A549 (cell line): ENCODE measurements around the gene SLC6A4. TPM values are rescaled to one million over a fixed set of nuclear protein-coding genes. Genes with fewer than 3 reads are reported as not detected.

ENCODE experiments used
- ATAC-seq, 2 experiments: fragments of 200-7000 bp in 1 of 2; fragments of >200 bp in 1 of 2; cut with Nextera tagmentation in 1 of 2; cut with Tn5 transposase in 1 of 2; 3 replicates each; pipeline versions ENCODE4 v1.8.0 to v1.9.1; 2018 to 2020; ENCODE audit warnings: mild to moderate bottlenecking in 1 of 2, moderate library complexity in 1 of 2
- CTCF ChIA-PET: fragments of 300-600 bp; sonication (Branson Sonifier 250); formaldehyde crosslinking; extraction: SDS; loops from one replicate; lab custom pipeline; 2021; ENCODE audit warnings: antibody characterized with exemption, inconsistent platforms; lab: Yijun Ruan, JAX
- POLR2A ChIA-PET: fragments of 350-600 bp; formaldehyde crosslinking; extraction: SDS; loops from one replicate; lab custom pipeline; 2021; ENCODE audit warnings: antibody characterized with exemption, inconsistent platforms; lab: Yijun Ruan, JAX
- DNase-seq, 2 experiments: peaks; one replicate each; pipeline versions ENCODE4 v3.0.0 to v3.0.0-alpha.2; 2011 to 2016; ENCODE audit warnings: low read depth in 1 of 2, low spot score in 1 of 2
- FAIRE-seq: peaks from 2 replicates; lab custom pipeline; 2011; peaks lifted over from hg19 to GRCh38; lab: Jason Lieb, UNC
- H3K27ac ChIP-seq, 2 experiments: fragments of >200 bp; sonication (Bioruptor Twin); formaldehyde crosslinking; 3 replicates each; pipeline ENCODE4 v1.5.1; 2016 to 2017
- H3K4me1 ChIP-seq: fragments of >200 bp; sonication (Bioruptor Twin); formaldehyde crosslinking; 3 replicates; pipeline ENCODE4 v1.6.1; 2016
- H3K4me2 ChIP-seq: fragments of >200 bp; sonication (Bioruptor Twin); formaldehyde crosslinking; 3 replicates; pipeline ENCODE4 v1.6.1; 2016
- H3K4me3 ChIP-seq: fragments of >200 bp; sonication (Bioruptor Twin); formaldehyde crosslinking; 3 replicates; pipeline ENCODE4 v1.5.1; 2016
- H3K9me3 ChIP-seq: fragments of >200 bp; sonication (Bioruptor Twin); formaldehyde crosslinking; 3 replicates; pipeline ENCODE4 v1.6.1; 2016
- CBX2 ChIP-seq: fragments of 200-600 bp; sonication (generic); IDR thresholded peaks from 2 replicates; pipeline ENCODE4 v1.6.1; 2016; ENCODE audit warnings: low read depth, mild to moderate bottlenecking, borderline replicate concordance
- CBX8 ChIP-seq: fragments of 200-600 bp; sonication (generic); IDR thresholded peaks from 2 replicates; pipeline ENCODE4 v1.6.1; 2016
- CHD2 ChIP-seq: fragments of 150-350 bp; IDR thresholded peaks from 2 replicates; pipeline ENCODE4 v1.6.1; 2014; ENCODE audit warnings: low read length; ENCODE audit not compliant: partially characterized antibody
- ELK1 ChIP-seq: fragments of 150-350 bp; IDR thresholded peaks from 2 replicates; pipeline ENCODE4 v1.6.1; 2014; ENCODE audit warnings: low read depth, mild to moderate bottlenecking, low read length
- EP300 ChIP-seq, 2 experiments: fragments of >200 bp; sonication (Bioruptor Twin); formaldehyde crosslinking; IDR thresholded peaks; 2 replicates in 1 of 2; 3 replicates in 1 of 2; pipeline ENCODE4 v1.6.1; 2016 to 2017
- ESRRA ChIP-seq: fragments of 150-350 bp; IDR thresholded peaks from 2 replicates; pipeline ENCODE4 v1.6.1; 2014; ENCODE audit warnings: mild to moderate bottlenecking, low read length, borderline replicate concordance
- FOXS1 ChIP-seq: fragments of 250-450 bp; sonication (Bioruptor Pico); IDR thresholded peaks from 2 replicates; pipeline ENCODE4 v1.5.0; 2020; ENCODE audit warnings: mild to moderate bottlenecking, moderate library complexity
- HDAC2 ChIP-seq: fragments of 200-600 bp; sonication (generic); IDR thresholded peaks from 2 replicates; pipeline ENCODE4 v1.6.1; 2016
- HOXB13 ChIP-seq: fragments of 250-450 bp; sonication (Bioruptor Pico); IDR thresholded peaks from 2 replicates; pipeline ENCODE4 v1.5.0; 2020; ENCODE audit warnings: low read depth, mild to moderate bottlenecking, moderate library complexity
- JUN ChIP-seq, 2 experiments: fragments of >200 bp; sonication (Bioruptor Twin); formaldehyde crosslinking; IDR thresholded peaks; 2 replicates in 1 of 2; 3 replicates in 1 of 2; pipeline ENCODE4 v1.6.1; 2016 to 2017
- KDM1A ChIP-seq: fragments of 200-600 bp; sonication (generic); IDR thresholded peaks from 2 replicates; pipeline ENCODE4 v1.6.1; 2016; ENCODE audit warnings: low read depth, mild to moderate bottlenecking
- MAFK ChIP-seq: fragments of 450-650 bp; IDR thresholded peaks from 2 replicates; pipeline ENCODE4 v1.6.1; 2014; ENCODE audit not compliant: partially characterized antibody
- MAZ ChIP-seq: fragments of 150-350 bp; IDR thresholded peaks from 2 replicates; pipeline ENCODE4 v1.6.1; 2014; ENCODE audit warnings: antibody characterized with exemption, low read depth, low read length, borderline replicate concordance
- NFE2L2 ChIP-seq: fragments of 150-350 bp; conservative IDR thresholded peaks from 2 replicates; pipeline ENCODE4 v1.6.1; 2014; ENCODE audit warnings: low read length
- PHF8 ChIP-seq: fragments of 200-600 bp; sonication (generic); IDR thresholded peaks from 2 replicates; pipeline ENCODE4 v1.6.1; 2016; ENCODE audit warnings: low read depth, mild to moderate bottlenecking, antibody characterized with exemption, moderate library complexity, borderline replicate concordance
- RAD21 ChIP-seq, 2 experiments: fragments of >200 bp in 1 of 2; sonication (Bioruptor Twin) in 1 of 2; formaldehyde crosslinking in 1 of 2; IDR thresholded peaks in 1 of 2; conservative IDR thresholded peaks in 1 of 2; 2 replicates in 1 of 2; 3 replicates in 1 of 2; pipeline ENCODE4 v1.6.1; 2012 to 2018; ENCODE audit warnings: inconsistent platforms in 1 of 2
- RARB ChIP-seq: fragments of 250-450 bp; sonication (Bioruptor Pico); IDR thresholded peaks from 2 replicates; pipeline ENCODE4 v1.8.0; 2021; ENCODE audit warnings: mild to moderate bottlenecking, moderate library complexity
- USF2 ChIP-seq: fragments of 450-650 bp; IDR thresholded peaks from 2 replicates; pipeline ENCODE4 v1.6.1; 2014; ENCODE audit warnings: antibody characterized with exemption
- ZC3H11A ChIP-seq: fragments of 450-650 bp; IDR thresholded peaks from 2 replicates; pipeline ENCODE4 v1.6.1; 2014; ENCODE audit warnings: antibody characterized with exemption, mild to moderate bottlenecking
- WGBS: methylation state at CpG from one replicate; pipeline ENCODE4 v1.1.6; 2017; ENCODE audit errors: missing lambda C conversion rate; 5-methylcytosine and 5-hydroxymethylcytosine counted together
- polyA plus RNA-seq, 4 experiments: library from polyadenylated mRNA; depleted of rRNA in 3 of 4; stranded (reverse); fragments of >200 nt; fragmentation: RNase III in 1 of 4; extraction: RNeasy Plus Mini Kit Qiagen cat#74134 plus additional on column Dnase treatment in 1 of 4; gene quantifications; 2 replicates in 3 of 4; 3 replicates in 1 of 4; pipeline ENCODE4 v1.2.3, GENCODE V29; 2011 to 2017
- TF ChIP-seq, protein P1 (sequence below): fragments of >200 bp; sonication (Bioruptor Twin); formaldehyde crosslinking; IDR thresholded peaks from 3 replicates; pipeline ENCODE4 v1.6.1; 2016
- TF ChIP-seq, protein P2 (sequence below): IDR thresholded peaks from 2 replicates; pipeline ENCODE4 v1.6.1; 2012
- TF ChIP-seq, protein P3 (sequence below): fragments of >200 bp; sonication (Bioruptor Twin); formaldehyde crosslinking; IDR thresholded peaks from 3 replicates; pipeline ENCODE4 v1.5.1; 2016

Gene SLC6A4
- polyA plus RNA-seq, 2 of the 4 experiments (the other 2 are of a cell fraction): 0.12 TPM; not detected in 1

- TF ChIP-seq, protein P1, sequence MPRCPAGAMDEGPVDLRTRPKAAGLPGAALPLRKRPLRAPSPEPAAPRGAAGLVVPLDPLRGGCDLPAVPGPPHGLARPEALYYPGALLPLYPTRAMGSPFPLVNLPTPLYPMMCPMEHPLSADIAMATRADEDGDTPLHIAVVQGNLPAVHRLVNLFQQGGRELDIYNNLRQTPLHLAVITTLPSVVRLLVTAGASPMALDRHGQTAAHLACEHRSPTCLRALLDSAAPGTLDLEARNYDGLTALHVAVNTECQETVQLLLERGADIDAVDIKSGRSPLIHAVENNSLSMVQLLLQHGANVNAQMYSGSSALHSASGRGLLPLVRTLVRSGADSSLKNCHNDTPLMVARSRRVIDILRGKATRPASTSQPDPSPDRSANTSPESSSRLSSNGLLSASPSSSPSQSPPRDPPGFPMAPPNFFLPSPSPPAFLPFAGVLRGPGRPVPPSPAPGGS: no peak
- TF ChIP-seq KDM1A (no peak), USF2 (no peak), RARB (no peak), JUN (IDR thresholded peaks at IDR 0.05) (no peak)
Measured at GRCh38 chr17:30228011-30228410, 7.5 kb downstream of the SLC6A4 start (continued).

DNA sequence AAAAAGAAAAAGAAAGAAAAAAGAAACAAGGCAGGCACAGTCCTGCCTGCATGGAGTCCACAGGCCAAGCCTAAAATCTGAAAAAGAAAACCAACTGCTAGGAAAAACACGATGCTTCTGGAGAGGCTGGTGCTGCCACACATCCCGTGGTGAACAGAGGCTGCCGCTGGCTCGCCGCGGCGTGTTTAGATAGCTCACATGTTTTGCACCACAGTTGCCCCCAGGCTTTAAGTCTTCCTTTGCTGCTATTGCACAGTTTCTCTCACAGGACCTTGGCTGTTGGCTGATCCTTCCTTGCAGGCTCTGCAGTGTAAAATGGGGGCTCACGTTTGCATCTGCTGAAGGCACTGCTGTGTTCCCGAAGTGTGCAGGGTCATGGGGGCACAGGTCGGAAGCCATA lies 8.6 kb downstream of the SLC6A4 start:
- no peak overlapping the region for H3K4me3 ChIP-seq
- TF ChIP-seq MAFK: no peak
- TF ChIP-seq RAD21 (conservative IDR thresholded peaks at IDR 0.05 in 1 of 2, IDR thresholded peaks at IDR 0.05 in 1 of 2): no peak
- TF ChIP-seq EP300 (IDR thresholded peaks at IDR 0.05): no peak
- TF ChIP-seq RARB: no peak
- TF ChIP-seq NFE2L2: no peak
- TF ChIP-seq CBX2: no peak
- TF ChIP-seq, protein P2, sequence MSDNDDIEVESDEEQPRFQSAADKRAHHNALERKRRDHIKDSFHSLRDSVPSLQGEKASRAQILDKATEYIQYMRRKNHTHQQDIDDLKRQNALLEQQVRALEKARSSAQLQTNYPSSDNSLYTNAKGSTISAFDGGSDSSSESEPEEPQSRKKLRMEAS: no peak
- no peak for TF ChIP-seq CBX8
- TF ChIP-seq, protein P3, sequence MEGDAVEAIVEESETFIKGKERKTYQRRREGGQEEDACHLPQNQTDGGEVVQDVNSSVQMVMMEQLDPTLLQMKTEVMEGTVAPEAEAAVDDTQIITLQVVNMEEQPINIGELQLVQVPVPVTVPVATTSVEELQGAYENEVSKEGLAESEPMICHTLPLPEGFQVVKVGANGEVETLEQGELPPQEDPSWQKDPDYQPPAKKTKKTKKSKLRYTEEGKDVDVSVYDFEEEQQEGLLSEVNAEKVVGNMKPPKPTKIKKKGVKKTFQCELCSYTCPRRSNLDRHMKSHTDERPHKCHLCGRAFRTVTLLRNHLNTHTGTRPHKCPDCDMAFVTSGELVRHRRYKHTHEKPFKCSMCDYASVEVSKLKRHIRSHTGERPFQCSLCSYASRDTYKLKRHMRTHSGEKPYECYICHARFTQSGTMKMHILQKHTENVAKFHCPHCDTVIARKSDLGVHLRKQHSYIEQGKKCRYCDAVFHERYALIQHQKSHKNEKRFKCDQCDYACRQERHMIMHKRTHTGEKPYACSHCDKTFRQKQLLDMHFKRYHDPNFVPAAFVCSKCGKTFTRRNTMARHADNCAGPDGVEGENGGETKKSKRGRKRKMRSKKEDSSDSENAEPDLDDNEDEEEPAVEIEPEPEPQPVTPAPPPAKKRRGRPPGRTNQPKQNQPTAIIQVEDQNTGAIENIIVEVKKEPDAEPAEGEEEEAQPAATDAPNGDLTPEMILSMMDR: no peak
- DNase-seq: no peak
- no peak for FAIRE-seq
- ATAC-seq: no peak
- no peaks in the 10 kb centered on the region for H3K9me3 ChIP-seq
- ChIA-PET CTCF (interaction anchor here (0.6 to 7.6 kb wide), 5 partner anchors 9 to 215 kb away, joined by 3 to 53 read pairs (median 4); partner anchors contain the start of gene SLC6A4), POLR2A (no interaction called here)
- no peak overlapping the region for H3K27ac ChIP-seq
- no peak overlapping the region for H3K4me2 ChIP-seq
- H3K4me1 ChIP-seq: peaks cover 3% of the 10 kb centered on the region; the same call in 1 of the 3 replicates
- WGBS: 82% methylated on average over 10 of the region's 10 CpGs

GRCh38 chr17:30225919-30226553 lies 9.5 kb downstream of the SLC6A4 start:
- CTCF ChIA-PET: interaction anchor here (0.6 to 7.6 kb wide), 6 partner anchors 10 to 216 kb away, joined by 3 to 53 read pairs (median 6); partner anchors contain the start of gene SLC6A4

GRCh38 chr17:30225112-30225511 lies 10.4 kb downstream of the SLC6A4 start:
- Histone ChIP-seq H3K9me3 (no peaks in the 10 kb centered on the region), H3K4me3 (no peak overlapping the region), H3K4me2 (no peak overlapping the region), H3K4me1 (no peaks in the 10 kb centered on the region; the same call in 2 of the 3 replicates), H3K27ac (no peak overlapping the region)
- ChIA-PET CTCF (interaction anchor here (1.1 to 7.6 kb wide), 5 partner anchors 11 to 120 kb away, joined by 3 to 53 read pairs (median 6); partner anchors contain the start of gene SLC6A4), POLR2A (no interaction called here)
- ATAC-seq (no peak), FAIRE-seq (no peak), DNase-seq (no peak)
- TF ChIP-seq ESRRA (no peak), HOXB13 (no peak), HDAC2 (no peak), ZC3H11A (no peak), MAZ (no peak), PHF8 (no peak), ELK1 (no peak)
- 66% methylated on average over 3 of the region's 3 CpGs for WGBS

More at GRCh38 chr17:30225919-30226553, 9.5 kb downstream of the SLC6A4 start:
- no peak overlapping the region for H3K4me2 ChIP-seq
- H3K27ac ChIP-seq: no peak overlapping the region
- POLR2A ChIA-PET: no interaction called here
- H3K4me3 ChIP-seq: no peak overlapping the region
- WGBS: 67% methylated on average over 15 of the region's 15 CpGs
- ATAC-seq: no peak
- H3K4me1 ChIP-seq: peaks cover 3% of the 10 kb centered on the region; the same call in 1 of the 3 replicates
- no peak for FAIRE-seq
- DNase-seq: no peak
- H3K9me3 ChIP-seq: no peaks in the 10 kb centered on the region
- TF ChIP-seq CBX2: no peak
- no peak for TF ChIP-seq CBX8
- TF ChIP-seq CHD2: no peak
- TF ChIP-seq FOXS1 (CRISPR knock-in tag): no peak
